GM10248 (cell line): Measurements from ENCODE around the gene TIGD2.

ENCODE experiments used
- CTCF ChIA-PET: fragments of 300-600 bp; sonication (Branson Sonifier 250); formaldehyde crosslinking; extraction: SDS; loops from one replicate; lab custom pipeline; 2021; ENCODE audit warnings: antibody characterized with exemption; lab: Yijun Ruan, JAX
- POLR2A ChIA-PET: fragments of 350-650 bp; sonication (Branson Sonifier 250); formaldehyde crosslinking; extraction: SDS; loops from one replicate; lab custom pipeline; 2020; ENCODE audit warnings: antibody characterized with exemption; lab: Yijun Ruan, JAX
- DNase-seq: peaks from one replicate; pipeline ENCODE4 v3.0.0; 2012; ENCODE audit errors: extremely low spot score
- TF ChIP-seq, protein P1 (sequence below): IDR thresholded peaks from 2 replicates; pipeline ENCODE4 v1.5.1; 2012; ENCODE audit warnings: mild to moderate bottlenecking, low read depth; ENCODE audit errors: extremely low read depth, missing control alignments, control extremely low read depth

TIGD2 gene

DNA sequence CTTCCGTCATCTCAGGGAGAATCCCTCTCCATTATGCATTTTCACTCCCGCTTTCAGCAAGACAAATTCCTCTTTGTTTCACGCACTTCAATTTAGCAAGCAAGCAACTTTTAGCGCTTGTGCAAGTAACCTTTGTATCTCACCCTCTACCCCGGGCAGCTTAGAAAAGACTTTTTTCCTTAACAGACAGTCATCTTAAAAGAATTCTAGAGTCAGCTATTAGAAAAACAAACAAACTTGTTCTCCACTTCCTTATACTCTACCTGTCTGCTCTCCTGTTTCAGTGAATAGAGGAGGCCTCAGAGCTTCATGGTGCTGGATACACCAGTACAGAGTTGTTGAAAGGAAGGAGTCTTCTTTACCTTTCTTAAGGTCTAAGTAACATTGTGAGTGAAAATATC, 12.1 kb downstream of the TIGD2 start:
- DNase-seq, result no peak
- POLR2A ChIA-PET, result no interaction called here
- CTCF ChIA-PET, result interaction anchor here (0.8 to 1.6 kb wide), 4 partner anchors 8 to 35 kb away, joined by 4 to 6 read pairs (median 4); no protein-coding TSS in a partner anchor
- TF ChIP-seq, protein P1, sequence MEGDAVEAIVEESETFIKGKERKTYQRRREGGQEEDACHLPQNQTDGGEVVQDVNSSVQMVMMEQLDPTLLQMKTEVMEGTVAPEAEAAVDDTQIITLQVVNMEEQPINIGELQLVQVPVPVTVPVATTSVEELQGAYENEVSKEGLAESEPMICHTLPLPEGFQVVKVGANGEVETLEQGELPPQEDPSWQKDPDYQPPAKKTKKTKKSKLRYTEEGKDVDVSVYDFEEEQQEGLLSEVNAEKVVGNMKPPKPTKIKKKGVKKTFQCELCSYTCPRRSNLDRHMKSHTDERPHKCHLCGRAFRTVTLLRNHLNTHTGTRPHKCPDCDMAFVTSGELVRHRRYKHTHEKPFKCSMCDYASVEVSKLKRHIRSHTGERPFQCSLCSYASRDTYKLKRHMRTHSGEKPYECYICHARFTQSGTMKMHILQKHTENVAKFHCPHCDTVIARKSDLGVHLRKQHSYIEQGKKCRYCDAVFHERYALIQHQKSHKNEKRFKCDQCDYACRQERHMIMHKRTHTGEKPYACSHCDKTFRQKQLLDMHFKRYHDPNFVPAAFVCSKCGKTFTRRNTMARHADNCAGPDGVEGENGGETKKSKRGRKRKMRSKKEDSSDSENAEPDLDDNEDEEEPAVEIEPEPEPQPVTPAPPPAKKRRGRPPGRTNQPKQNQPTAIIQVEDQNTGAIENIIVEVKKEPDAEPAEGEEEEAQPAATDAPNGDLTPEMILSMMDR, result no peak

DNA sequence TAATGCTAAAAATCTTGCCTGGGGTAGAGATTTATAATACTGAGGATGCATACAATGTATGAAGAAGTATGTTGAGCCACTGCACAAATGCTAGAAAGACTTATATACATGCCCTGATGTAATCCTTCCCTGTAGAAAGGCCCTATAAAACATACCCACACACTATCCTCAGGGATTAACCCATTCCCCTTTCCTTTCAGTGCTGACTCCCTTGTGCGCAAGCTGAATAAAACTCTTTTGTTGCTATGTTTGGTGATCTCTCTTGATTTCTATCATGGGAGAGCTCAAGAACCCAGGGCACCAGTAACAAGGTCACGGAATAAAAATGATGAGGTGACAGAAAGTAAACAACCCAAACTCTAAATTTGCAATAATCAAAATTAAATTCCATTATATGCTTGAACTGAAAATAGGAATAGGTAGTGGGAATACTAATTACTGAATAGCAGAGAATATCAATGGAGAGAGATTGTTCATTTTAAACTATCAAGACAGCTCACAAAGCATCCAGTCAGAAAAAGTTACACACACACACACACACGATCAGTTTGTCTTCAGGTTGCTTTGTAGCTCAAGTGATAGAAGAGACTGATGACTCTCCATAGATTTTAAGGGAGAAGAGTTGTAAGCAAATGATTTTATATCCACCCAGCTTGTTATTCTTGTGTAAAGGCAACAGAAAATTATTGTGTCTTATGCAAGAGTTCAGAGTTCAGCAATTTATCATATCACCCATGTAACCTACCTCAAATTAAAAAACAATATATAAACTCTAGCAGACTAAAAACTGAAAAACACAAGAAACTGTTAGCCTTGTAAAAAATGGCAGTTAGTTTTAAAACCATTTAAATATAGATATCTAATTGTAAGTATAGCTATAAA, 14.8 kb downstream of the TIGD2 start:
- TF ChIP-seq, protein P1, result no peak
- no peak for DNase-seq
- CTCF ChIA-PET, result interaction anchor here (0.7 to 1.2 kb wide), 3 partner anchors 12 to 14 kb away, joined by 3 to 4 read pairs (median 3); no protein-coding TSS in a partner anchor
- POLR2A ChIA-PET, result no interaction called here

DNA sequence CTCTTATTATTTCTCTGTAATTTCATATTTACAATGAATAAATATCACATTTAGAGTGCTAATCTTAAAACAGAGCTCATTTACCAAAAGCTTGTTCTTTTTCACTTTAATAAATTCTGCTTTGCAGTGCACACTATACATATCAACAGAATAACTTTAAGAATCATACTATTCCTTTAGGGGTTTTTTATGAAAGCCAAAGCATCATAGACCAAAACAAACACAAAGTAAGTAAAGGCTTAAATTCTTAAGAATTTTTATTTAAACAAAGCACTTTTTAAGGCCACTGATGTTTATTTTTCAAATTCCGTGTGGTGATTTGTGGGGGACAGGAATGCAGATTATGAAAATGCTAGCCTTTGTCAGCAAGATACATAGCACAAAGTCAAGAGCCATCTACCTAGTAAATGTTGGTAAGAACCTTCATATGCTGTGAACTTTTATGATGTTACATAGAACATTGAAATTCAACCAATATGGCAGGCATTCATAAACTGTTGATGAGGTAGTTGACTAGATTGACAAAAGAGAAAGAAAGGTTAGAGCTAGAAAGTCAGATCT, 17.8 kb downstream of the TIGD2 start:
- ChIA-PET CTCF (interaction anchor here (1.4 kb wide), 1 partner anchor 13 kb away, joined by 3 read pairs; no protein-coding TSS in a partner anchor), POLR2A (no interaction called here)
- DNase-seq, result no peak
- TF ChIP-seq, protein P1, result no peak

DNA sequence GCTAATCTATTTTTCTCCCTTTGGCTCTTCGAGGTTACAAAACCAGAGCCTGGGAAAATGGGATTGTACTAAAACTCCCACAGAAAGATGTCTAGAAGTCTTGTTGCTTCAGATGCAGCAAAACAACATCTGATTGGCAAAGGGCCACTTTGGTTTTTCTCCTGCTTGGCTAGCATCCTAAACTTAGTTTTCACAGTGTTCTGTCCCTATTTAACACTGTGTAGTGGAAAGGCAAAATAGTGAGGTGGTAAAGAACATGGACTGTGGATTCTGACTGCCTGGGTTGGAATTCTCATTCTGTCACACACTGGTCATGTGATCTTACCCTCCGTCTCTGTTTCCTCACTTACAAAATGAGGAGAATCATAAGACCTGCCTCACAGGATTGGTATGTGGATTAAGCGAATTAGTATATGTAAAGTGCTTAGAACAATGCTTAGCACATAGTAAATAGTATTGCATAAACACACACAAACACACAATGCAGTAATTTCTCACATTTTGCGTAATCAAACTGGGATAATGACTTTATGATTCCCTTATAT, 23.5 kb downstream of the TIGD2 start:
- POLR2A ChIA-PET, result no interaction called here
- TF ChIP-seq, protein P1, result no peak
- no peak for DNase-seq
- CTCF ChIA-PET, result interaction anchor here (1.1 to 1.4 kb wide), 2 partner anchors 23 to 29 kb away, joined by 3 to 5 read pairs; no protein-coding TSS in a partner anchor

DNA sequence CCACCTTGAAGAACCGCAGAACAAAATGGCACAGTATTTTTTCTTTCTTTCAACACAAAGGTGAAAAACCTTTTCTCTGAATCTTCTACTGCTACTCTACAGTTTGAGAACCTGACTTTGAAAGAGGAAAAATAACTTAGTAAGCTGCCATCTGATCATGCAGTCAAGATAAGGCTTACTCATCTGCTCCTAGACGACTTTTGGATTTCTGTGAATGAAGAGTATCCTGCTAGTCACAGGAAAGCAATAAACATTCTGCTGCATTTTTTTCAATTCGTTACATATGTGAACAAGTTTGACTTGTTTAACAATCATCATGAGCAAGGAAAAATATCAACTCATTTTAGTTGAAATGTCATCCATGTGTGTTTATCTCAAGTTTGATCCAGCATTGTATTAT, 25.2 kb downstream of the TIGD2 start:
- ChIA-PET CTCF (interaction anchor here (1.2 to 2.5 kb wide), 2 partner anchors 12 to 13 kb away, joined by 4 to 8 read pairs; no protein-coding TSS in a partner anchor), POLR2A (no interaction called here)
- TF ChIP-seq, protein P1, result no peak
- no peak for DNase-seq

DNA sequence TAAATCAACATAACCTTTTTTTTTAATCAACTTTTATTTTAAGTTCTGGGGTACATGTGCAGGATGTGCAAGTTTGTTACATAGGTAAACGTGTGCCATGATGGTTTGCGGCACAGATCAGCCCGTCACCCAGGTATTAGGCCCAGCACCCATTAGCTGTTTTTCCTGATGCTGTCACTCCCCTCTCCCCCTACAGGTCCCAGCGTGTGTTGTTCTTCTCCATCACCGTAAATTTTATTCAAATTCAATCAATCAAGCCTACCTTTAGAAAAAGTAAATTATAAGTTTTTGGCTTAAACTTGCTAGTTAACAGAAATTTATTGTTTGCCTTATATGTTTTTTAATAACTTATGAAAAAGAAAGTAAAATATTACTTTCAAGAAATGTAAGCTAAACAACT, 25.9 kb downstream of the TIGD2 start:
- TF ChIP-seq, protein P1, result no peak
- ChIA-PET CTCF (interaction anchor here (1.2 to 2.5 kb wide), 3 partner anchors 11 to 20 kb away, joined by 4 to 8 read pairs (median 4); no protein-coding TSS in a partner anchor), POLR2A (no interaction called here)
- no peak for DNase-seq
